ENCODE data around the gene ADCYAP1R1.

Gene ADCYAP1R1

GRCh38 chr7:31055471-31055870 is 3.4 kb downstream of the ADCYAP1R1 start:
- Histone ChIP-seq H3K4me3 (ENCODE audit: low read depth in 1 of 2, low read length in 1 of 2) (no peak overlapping the region), H3K27ac (no peak overlapping the region), H3K27me3 (peaks cover 67% of the 10 kb centered on the region), H3K9me3 (no peaks in the 10 kb centered on the region), H3K4me1 (ENCODE audit: control insufficient read depth in 1 of 2, insufficient read depth in 1 of 2, low read depth in 1 of 2, low read length in 1 of 2) (no peaks in the 10 kb centered on the region), H3K36me3 (no peaks in the 10 kb centered on the region)
- no peak for TF ChIP-seq CTCF (IDR thresholded peaks at IDR 0.05)

GRCh38 chr7:31056775-31057346 is 4.8 kb downstream of the ADCYAP1R1 start:
- TF ChIP-seq CTCF (IDR thresholded peaks at IDR 0.05) = no peak
- no peak overlapping the region for H3K4me3 ChIP-seq (ENCODE audit: low read depth in 1 of 2, low read length in 1 of 2)
- no peaks in the 10 kb centered on the region for H3K36me3 ChIP-seq

GRCh38 chr7:31058122-31058521 is 6.0 kb downstream of the ADCYAP1R1 start:
- Histone ChIP-seq H3K36me3 (no peaks in the 10 kb centered on the region), H3K27me3 (peaks cover 40% of the 10 kb centered on the region), H3K27ac (no peak overlapping the region), H3K4me1 (ENCODE audit: control insufficient read depth in 1 of 2, insufficient read depth in 1 of 2, low read depth in 1 of 2, low read length in 1 of 2) (no peaks in the 10 kb centered on the region), H3K9me3 (no peaks in the 10 kb centered on the region), H3K4me3 (ENCODE audit: low read depth in 1 of 2, low read length in 1 of 2) (no peak overlapping the region)
- TF ChIP-seq CTCF (IDR thresholded peaks at IDR 0.05) = no peak

More at GRCh38 chr7:31056775-31057346, 4.8 kb downstream of the ADCYAP1R1 start:
- no peak overlapping the region for H3K27ac ChIP-seq
- H3K4me1 ChIP-seq (ENCODE audit: control insufficient read depth in 1 of 2, insufficient read depth in 1 of 2, low read depth in 1 of 2, low read length in 1 of 2) = no peaks in the 10 kb centered on the region
- H3K27me3 ChIP-seq = peaks cover 53% of the 10 kb centered on the region
- H3K9me3 ChIP-seq = no peaks in the 10 kb centered on the region

- no peak overlapping the region for H3K27ac ChIP-seq
- TF ChIP-seq CTCF (IDR thresholded peaks at IDR 0.05) = no peak
- H3K4me3 ChIP-seq (ENCODE audit: low read depth in 1 of 2, low read length in 1 of 2) = no peak overlapping the region
- H3K9me3 ChIP-seq = no peaks in the 10 kb centered on the region
- H3K4me1 ChIP-seq (ENCODE audit: control insufficient read depth in 1 of 2, insufficient read depth in 1 of 2, low read depth in 1 of 2, low read length in 1 of 2) = no peaks in the 10 kb centered on the region
- H3K36me3 ChIP-seq = no peaks in the 10 kb centered on the region
- peaks cover 35% of the 10 kb centered on the region for H3K27me3 ChIP-seq
Observed at GRCh38 chr7:31058688-31059087, 6.6 kb downstream of the ADCYAP1R1 start.

DNA sequence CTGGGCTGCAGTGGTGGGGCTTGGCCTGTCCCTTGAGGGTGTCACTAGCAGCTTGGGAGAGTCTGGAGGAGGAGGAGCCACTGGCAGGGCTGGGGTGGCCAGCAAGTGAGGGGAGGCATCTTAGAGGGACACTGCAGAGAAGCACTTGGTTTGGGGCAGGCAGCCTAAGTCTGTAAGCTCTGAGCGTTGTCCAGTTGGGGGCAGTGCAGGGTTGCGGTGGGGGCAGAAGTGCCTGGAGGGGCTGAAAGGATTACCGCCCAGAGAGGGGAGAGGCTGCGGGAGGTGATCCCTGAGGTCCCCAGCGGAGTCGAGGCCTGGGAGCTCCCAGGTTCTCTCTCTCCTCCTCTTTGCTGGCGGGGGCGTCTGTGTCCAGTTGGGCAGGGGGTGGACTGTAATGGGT is 7.4 kb downstream of the ADCYAP1R1 start:
- no peak overlapping the region for H3K4me3 ChIP-seq (ENCODE audit: low read depth in 1 of 2, low read length in 1 of 2)
- H3K27me3 ChIP-seq = peaks cover 26% of the 10 kb centered on the region
- TF ChIP-seq CTCF (IDR thresholded peaks at IDR 0.05) = no peak
- no peaks in the 10 kb centered on the region for H3K4me1 ChIP-seq (ENCODE audit: control insufficient read depth in 1 of 2, insufficient read depth in 1 of 2, low read depth in 1 of 2, low read length in 1 of 2)
- no peak overlapping the region for H3K27ac ChIP-seq
- H3K9me3 ChIP-seq = no peaks in the 10 kb centered on the region
- H3K36me3 ChIP-seq = no peaks in the 10 kb centered on the region

- no peaks in the 10 kb centered on the region for H3K4me1 ChIP-seq (ENCODE audit: control insufficient read depth in 1 of 2, insufficient read depth in 1 of 2, low read depth in 1 of 2, low read length in 1 of 2)
- no peaks in the 10 kb centered on the region for H3K36me3 ChIP-seq
- H3K27me3 ChIP-seq = peaks cover 10% of the 10 kb centered on the region
- H3K27ac ChIP-seq = no peak overlapping the region
- H3K9me3 ChIP-seq = no peaks in the 10 kb centered on the region
- H3K4me3 ChIP-seq (ENCODE audit: low read depth in 1 of 2, low read length in 1 of 2) = no peak overlapping the region
- no peak for TF ChIP-seq CTCF (IDR thresholded peaks at IDR 0.05)
Observed at GRCh38 chr7:31061185-31061584, 9.1 kb downstream of the ADCYAP1R1 start.

All from neutrophil (primary cell).